SK-N-SH (cell line): ENCODE data around the gene FBXO4. TPM values are rescaled to one million over a fixed set of nuclear protein-coding genes. Genes with fewer than 3 reads are reported as not detected.

Experiments used
- CTCF ChIA-PET: fragments of 300-600, 350-600 bp; formaldehyde crosslinking; extraction: SDS; loops from one replicate; lab custom pipeline; 2021; lab: Yijun Ruan, JAX
- POLR2A ChIA-PET: fragments of 350-600 bp; sonication (Branson Sonifier 250); formaldehyde crosslinking; extraction: SDS; loops from one replicate; lab custom pipeline; 2020; ENCODE audit warnings: antibody characterized with exemption, inconsistent platforms; lab: Yijun Ruan, JAX
- DNase-seq: peaks from one replicate; pipeline ENCODE4 v3.0.0; 2012
- H2AFZ ChIP-seq: fragments of 200-600 bp; sonication (generic); 2 replicates; pipeline ENCODE4 v1.8.1; 2016; ENCODE audit warnings: antibody characterized with exemption, mild to moderate bottlenecking, low read depth
- H3F3A ChIP-seq: fragments of 200-600 bp; sonication (generic); replicated peaks from 2 replicates; pipeline ENCODE3; 2016; ENCODE audit warnings: antibody characterized with exemption, mild to moderate bottlenecking; ENCODE audit not compliant: insufficient read depth
- H3K27ac ChIP-seq, 2 experiments: fragments of 200-500 bp in 1 of 2; fragments of 200-600 bp in 1 of 2; sonication (Bioruptor generic) in 1 of 2; sonication (generic), shearing (Covaris generic) in 1 of 2; 2 replicates each; pipeline versions ENCODE4 v1.5.1 to v1.6.1; 2014 to 2016; ENCODE audit warnings: low read depth in 2 of 2, inconsistent platforms in 1 of 2, low read length in 1 of 2, mild to moderate bottlenecking in 1 of 2, mixed read lengths in 1 of 2
- H3K27me3 ChIP-seq: fragments of 200-600 bp; sonication (generic), shearing (Covaris generic); 2 replicates; pipeline ENCODE4 v1.6.1; 2016; ENCODE audit warnings: mixed run types; ENCODE audit not compliant: insufficient read depth
- H3K36me3 ChIP-seq, 2 experiments: fragments of 200-500 bp in 1 of 2; fragments of 200-600 bp in 1 of 2; sonication (Bioruptor generic) in 1 of 2; sonication (generic) in 1 of 2; replicated peaks in 1 of 2; 2 replicates each; pipeline versions ENCODE3 to v1.5.1; 2014 to 2016; ENCODE audit warnings: low read length in 1 of 2, mild to moderate bottlenecking in 1 of 2; ENCODE audit not compliant: insufficient read depth in 2 of 2, control insufficient read depth in 1 of 2
- H3K4me1 ChIP-seq, 2 experiments: fragments of 200-500 bp in 1 of 2; fragments of 200-600 bp in 1 of 2; sonication (Bioruptor generic) in 1 of 2; sonication (generic), shearing (Covaris generic) in 1 of 2; 2 replicates each; pipeline versions ENCODE4 v1.5.1 to v1.6.1; 2014 to 2016; ENCODE audit warnings: low read depth in 1 of 2, low read length in 1 of 2, mixed run types in 1 of 2; ENCODE audit not compliant: insufficient read depth in 2 of 2, control insufficient read depth in 1 of 2
- H3K4me2 ChIP-seq: fragments of 200-600 bp; sonication (generic), shearing (Covaris generic); 2 replicates; pipeline ENCODE4 v1.6.1; 2017; ENCODE audit warnings: mixed run types
- H3K4me3 ChIP-seq, 2 experiments: fragments of 200-500 bp in 1 of 2; fragments of 200-600 bp in 1 of 2; sonication (Bioruptor generic) in 1 of 2; sonication (generic), shearing (Covaris generic) in 1 of 2; 2 replicates each; pipeline versions ENCODE4 v1.5.1 to v1.8.1; 2014 to 2016; ENCODE audit warnings: low read depth in 2 of 2, inconsistent platforms in 1 of 2, low read length in 1 of 2, mild to moderate bottlenecking in 1 of 2, mixed read lengths in 1 of 2, moderate library complexity in 1 of 2
- H3K79me2 ChIP-seq: fragments of 200-600 bp; sonication (generic); 2 replicates; pipeline ENCODE4 v1.8.1; 2017; ENCODE audit warnings: mild to moderate bottlenecking; ENCODE audit not compliant: insufficient read depth
- H3K9ac ChIP-seq: fragments of 200-600 bp; sonication (generic); 2 replicates; pipeline ENCODE4 v1.6.1; 2017; ENCODE audit warnings: mixed run types
- H3K9me2 ChIP-seq: fragments of 200-600 bp; sonication (generic); 2 replicates; pipeline ENCODE4 v1.6.1; 2017; ENCODE audit warnings: mixed run types
- H3K9me3 ChIP-seq: fragments of 200-600 bp; sonication (generic); 2 replicates; pipeline ENCODE4 v1.6.1; 2017; ENCODE audit warnings: mixed run types, mild to moderate bottlenecking, moderate library complexity
- H4K20me1 ChIP-seq: fragments of 200-600 bp; sonication (generic); 2 replicates; pipeline ENCODE4 v1.6.1; 2017; ENCODE audit warnings: mild to moderate bottlenecking, mixed run types; ENCODE audit not compliant: insufficient read depth
- CHD2 ChIP-seq: fragments of 150-350 bp; IDR thresholded peaks from 2 replicates; pipeline ENCODE4 v1.6.1; 2018; ENCODE audit warnings: low read length; ENCODE audit not compliant: partially characterized antibody
- EZH2phosphoT487 ChIP-seq: fragments of 200-600 bp; sonication (generic); IDR thresholded peaks from 2 replicates; pipeline ENCODE4 v1.6.1; 2017; ENCODE audit warnings: low read depth, mixed run types, mild to moderate bottlenecking, antibody characterized with exemption, moderate library complexity, borderline replicate concordance
- FOSL2 ChIP-seq: IDR thresholded peaks from 2 replicates; pipeline ENCODE4 v1.4.0; 2012; ENCODE audit warnings: low read depth, mild to moderate bottlenecking, moderate library complexity, borderline replicate concordance
- FOXM1 ChIP-seq: IDR thresholded peaks from 2 replicates; pipeline ENCODE4 v1.4.0; 2012; ENCODE audit warnings: low read depth, mild to moderate bottlenecking
- IRF3 ChIP-seq: fragments of 150-350 bp; IDR thresholded peaks from 2 replicates; pipeline ENCODE4 v1.6.1; 2016; ENCODE audit warnings: mild to moderate bottlenecking, low read depth, low read length
- JUND ChIP-seq: IDR thresholded peaks from 2 replicates; pipeline ENCODE4 v1.4.0; 2012
- MXI1 ChIP-seq: IDR thresholded peaks from 2 replicates; pipeline ENCODE4 v1.6.1; 2012; ENCODE audit warnings: mild to moderate bottlenecking, low read depth, low read length, improper control_type of control experiment
- NRF1 ChIP-seq: IDR thresholded peaks from 2 replicates; pipeline ENCODE4 v1.6.1; 2012; ENCODE audit warnings: low read depth, mild to moderate bottlenecking, low read length
- PBX3 ChIP-seq: IDR thresholded peaks from 2 replicates; pipeline ENCODE4; 2012
- POLR2AphosphoS5 ChIP-seq: IDR thresholded peaks from 2 replicates; pipeline ENCODE4 v1.6.1; 2012; ENCODE audit warnings: low read depth, low read length
- RAD21 ChIP-seq: IDR thresholded peaks from 2 replicates; pipeline ENCODE4 v1.6.1; 2012; ENCODE audit warnings: mild to moderate bottlenecking, low read length
- REST ChIP-seq: IDR thresholded peaks from 2 replicates; pipeline ENCODE4 v1.6.1; 2012; ENCODE audit warnings: mild to moderate bottlenecking, low read depth, low read length, moderate library complexity
- TAF1 ChIP-seq: IDR thresholded peaks from 2 replicates; pipeline ENCODE4 v1.6.1; 2012; ENCODE audit warnings: low read depth, mild to moderate bottlenecking, low read length, moderate library complexity, borderline replicate concordance
- TCF12 ChIP-seq: IDR thresholded peaks from 2 replicates; pipeline ENCODE4 v1.4.0; 2012
- TEAD4 ChIP-seq: IDR thresholded peaks from 2 replicates; pipeline ENCODE4 v1.4.0; 2012; ENCODE audit warnings: mild to moderate bottlenecking, borderline replicate concordance; ENCODE audit not compliant: insufficient read depth
- USF1 ChIP-seq: IDR thresholded peaks from 2 replicates; pipeline ENCODE4 v1.4.0; 2012; ENCODE audit warnings: low read depth, borderline replicate concordance
- YY1 ChIP-seq: IDR thresholded peaks from 2 replicates; pipeline ENCODE4 v1.4.0; 2012; ENCODE audit warnings: low read depth, mild to moderate bottlenecking
- WGBS: methylation state at CpG from one replicate; pipeline ENCODE4 v1.1.6; 2017; ENCODE audit warnings: low lambda C conversion rate; 5-methylcytosine and 5-hydroxymethylcytosine counted together
- polyA plus RNA-seq, 3 experiments: library from polyadenylated mRNA; depleted of rRNA; stranded (reverse); fragments of >200 nt; gene quantifications; 2 replicates each; pipeline ENCODE4 v1.2.3, GENCODE V29; 2012
- TF ChIP-seq, protein P1 (sequence below): IDR thresholded peaks from 2 replicates; pipeline ENCODE4 v1.4.0; 2012; ENCODE audit warnings: low read depth
- TF ChIP-seq, protein P2 (sequence below): fragments of 150-350 bp; IDR thresholded peaks from 2 replicates; pipeline ENCODE4 v1.6.1; 2017; ENCODE audit warnings: antibody characterized with exemption, low read length, low read depth, borderline replicate concordance

Gene FBXO4
- polyA plus RNA-seq, 1 of the 3 experiments (the other 2 are of a cell fraction) = 2.9 TPM

GRCh38 chr5:41955432-41956024 is 30.4 kb downstream of the FBXO4 start:
- Histone ChIP-seq H3K36me3 (no peaks in the 10 kb centered on the region), H2AFZ (no peak overlapping the region), H3K4me3 (no peak overlapping the region), H3F3A (no peaks in the 10 kb centered on the region), H3K4me2 (no peak overlapping the region), H4K20me1 (no peaks in the 10 kb centered on the region), H3K79me2 (no peaks in the 10 kb centered on the region)
- DNase-seq = no peak
- CTCF ChIA-PET = no interaction called here
- POLR2A ChIA-PET = no interaction called here
- 8% methylated on average over 7 of the region's 7 CpGs for WGBS
- TF ChIP-seq PBX3 = no peak
- no peak for TF ChIP-seq POLR2AphosphoS5
- no peak for TF ChIP-seq CHD2
- no peak for TF ChIP-seq YY1
- no peak for TF ChIP-seq TEAD4
- no peak for TF ChIP-seq NRF1
- TF ChIP-seq IRF3 = no peak
- TF ChIP-seq TAF1 = no peak
- no peak for TF ChIP-seq FOSL2
- TF ChIP-seq USF1 = no peak
- TF ChIP-seq TCF12 = no peak
- TF ChIP-seq FOXM1 = no peak
- TF ChIP-seq RAD21 = no peak
- TF ChIP-seq, protein P1, sequence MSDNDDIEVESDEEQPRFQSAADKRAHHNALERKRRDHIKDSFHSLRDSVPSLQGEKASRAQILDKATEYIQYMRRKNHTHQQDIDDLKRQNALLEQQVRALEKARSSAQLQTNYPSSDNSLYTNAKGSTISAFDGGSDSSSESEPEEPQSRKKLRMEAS = no peak
- TF ChIP-seq, protein P2, sequence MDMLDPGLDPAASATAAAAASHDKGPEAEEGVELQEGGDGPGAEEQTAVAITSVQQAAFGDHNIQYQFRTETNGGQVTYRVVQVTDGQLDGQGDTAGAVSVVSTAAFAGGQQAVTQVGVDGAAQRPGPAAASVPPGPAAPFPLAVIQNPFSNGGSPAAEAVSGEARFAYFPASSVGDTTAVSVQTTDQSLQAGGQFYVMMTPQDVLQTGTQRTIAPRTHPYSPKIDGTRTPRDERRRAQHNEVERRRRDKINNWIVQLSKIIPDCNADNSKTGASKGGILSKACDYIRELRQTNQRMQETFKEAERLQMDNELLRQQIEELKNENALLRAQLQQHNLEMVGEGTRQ = no peak
- TF ChIP-seq REST = no peak
- TF ChIP-seq MXI1 = no peak
- TF ChIP-seq JUND = no peak
- no peak for TF ChIP-seq EZH2phosphoT487
- TF ChIP-seq, all 33 proteins: peak for 0
- H3K9ac ChIP-seq = no peak overlapping the region
- no peak overlapping the region for H3K27ac ChIP-seq
- H3K9me2 ChIP-seq = no peaks in the 10 kb centered on the region
- peaks cover 3% of the 10 kb centered on the region for H3K9me3 ChIP-seq
- H3K27me3 ChIP-seq = no peaks in the 10 kb centered on the region
- H3K4me1 ChIP-seq = no peaks in the 10 kb centered on the region
